ENCODE data around the gene PDCD11. TPM values are rescaled to one million over a fixed set of nuclear protein-coding genes. Genes with fewer than 3 reads are reported as not detected.

PDCD11 gene
- total RNA-seq, 1 experiment from 2014 or later = 106 TPM

DNA sequence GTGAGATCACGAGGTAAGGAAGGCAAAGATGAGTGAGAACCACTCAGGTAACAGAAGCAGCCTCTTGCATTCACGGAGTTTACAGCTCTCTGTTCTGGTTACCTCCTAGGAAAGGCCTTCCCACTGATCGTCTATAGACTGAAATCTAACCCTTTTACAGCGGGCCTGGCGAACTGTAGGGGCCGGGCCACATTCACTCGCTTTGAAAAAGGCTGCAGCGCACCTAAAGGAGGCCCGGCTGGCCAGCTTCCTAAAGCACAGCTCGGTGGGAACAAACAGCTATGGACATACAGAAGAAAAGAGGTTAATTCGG lies 716 bp upstream of the PDCD11 start (continued):
- no peak for TF ChIP-seq RAD21 (IDR thresholded peaks at IDR 0.05; ENCODE audit: low read depth)

DNA sequence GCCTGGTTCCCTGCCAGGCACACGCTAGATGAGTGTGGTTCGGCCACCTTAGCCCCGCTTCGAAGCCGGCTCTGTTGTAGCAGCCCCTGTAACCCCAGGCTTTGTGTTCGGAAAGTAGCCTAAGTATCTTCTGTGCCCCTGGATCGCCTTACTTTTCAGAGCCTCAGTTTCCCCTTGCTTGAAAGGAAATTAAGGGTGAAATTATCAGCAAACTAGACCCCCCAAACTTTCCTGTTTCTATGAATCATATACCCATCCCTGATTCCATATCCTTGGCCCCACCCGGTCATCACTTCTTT lies 312 bp downstream of the PDCD11 start:
- Histone ChIP-seq H3K9ac (ENCODE audit: low read length) (peak overlapping the region; percentile 83), H3K9me3 (ENCODE audit: control insufficient read depth in 1 of 2, insufficient read depth in 1 of 2, low read depth in 1 of 2, low read length in 2 of 2) (no peaks in the 10 kb centered on the region), H3K9me2 (ENCODE audit: insufficient read depth) (no peaks in the 10 kb centered on the region), H3K36me3 (ENCODE audit: control insufficient read depth in 1 of 2, insufficient read depth in 2 of 2, low read length in 2 of 2) (peaks cover 39 to 59% of the 10 kb centered on the region in 2 experiments), H4K20me1 (ENCODE audit: insufficient read depth) (peaks cover 11% of the 10 kb centered on the region; the same call in 1 of the 2 replicates), H3K27me3 (ENCODE audit: insufficient read depth, low read length) (no peaks in the 10 kb centered on the region), H3K4me3 (replicated peaks in 1 of 2; ENCODE audit: low read depth in 1 of 2, low read length in 2 of 2) (peak overlapping the region; percentile 83 to 95), H3K4me2 (ENCODE audit: low read length) (peak overlapping the region; percentile 82), H2AFZ (ENCODE audit: low read depth, low read length, poor library complexity, severe bottlenecking) (no peak overlapping the region), H3K27ac (ENCODE audit: low read depth, low read length) (peak overlapping the region; percentile 71), H3K79me2 (ENCODE audit: insufficient read depth, low read length) (peaks cover 99% of the 10 kb centered on the region), H3K4me1 (ENCODE audit: control insufficient read depth in 1 of 2, insufficient read depth in 2 of 2, low read length in 2 of 2) (peaks cover 13 to 27% of the 10 kb centered on the region in 2 experiments; a peak in 3 of 4 replicates)
- intact Hi-C loops (cut with micrococcal nuclease) = loop anchor here (1.0 to 2.0 kb wide), 3 partner anchors 28 to 478 kb away; partner anchors contain the start of gene CNNM2
- ChIA-PET RAD21 (ENCODE audit: low non-redundant PET in 1 of 2, low total read pairs in 2 of 2, uncharacterized antibody in 2 of 2, unreplicated experiment in 2 of 2) (no interaction called here), CTCF (interaction anchor here (0.6 to 1.7 kb wide), 3 partner anchors 54 to 562 kb away, joined by 3 to 4 read pairs (median 3); no protein-coding TSS in a partner anchor), POLR2A (interaction anchor here (1.1 to 1.2 kb wide), 2 partner anchors 27 to 314 kb away, joined by 3 read pairs; no protein-coding TSS in a partner anchor)
- TSS peak; percentile 74 for BruUV-seq (replicated peaks)
- no peak for DNase-seq (ENCODE audit: low read depth, low spot score)
- no peak for TF ChIP-seq POLR2A (IDR thresholded peaks at IDR 0.05; ENCODE audit: borderline replicate concordance, extremely low read depth, insufficient read depth, insufficient read length)
- peak; percentile 20 for ATAC-seq

DNA sequence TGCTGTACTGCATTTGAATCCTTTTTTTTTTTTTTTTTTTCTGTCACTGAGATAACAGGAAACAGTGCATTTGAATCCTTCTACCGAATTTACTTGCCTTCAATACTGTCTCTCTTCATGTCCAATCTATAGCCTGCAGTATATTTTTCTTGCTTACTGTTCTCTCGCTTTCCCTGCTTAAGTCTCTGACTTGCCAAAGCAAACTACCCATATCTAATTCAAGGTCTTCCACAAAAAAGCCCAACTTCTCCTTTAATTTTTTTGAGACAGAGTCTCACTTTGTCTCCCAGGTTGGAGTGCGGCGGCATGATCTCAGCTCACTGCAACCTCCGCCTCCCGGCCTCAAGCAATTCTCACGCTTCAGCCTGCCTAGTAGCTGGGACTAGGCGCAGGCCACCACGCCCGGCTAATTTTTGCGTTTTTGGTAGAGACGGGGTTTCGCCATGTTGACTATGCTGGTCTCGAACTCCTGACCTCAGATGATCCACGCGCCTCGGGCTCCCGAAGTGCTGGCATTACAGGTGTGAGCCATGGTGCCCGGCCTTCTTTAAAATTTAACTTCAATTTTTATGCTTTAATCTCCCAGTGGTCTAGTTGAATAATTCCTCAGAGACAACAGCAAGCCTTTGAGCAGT lies 882 bp downstream of the PDCD11 start:
- Histone ChIP-seq H3K4me1 (ENCODE audit: control insufficient read depth in 1 of 2, insufficient read depth in 2 of 2, low read length in 2 of 2) (peaks cover 13 to 27% of the 10 kb centered on the region in 2 experiments; a peak in 3 of 4 replicates), H3K79me2 (ENCODE audit: insufficient read depth, low read length) (peaks cover 99% of the 10 kb centered on the region), H3K9ac (ENCODE audit: low read length) (peak overlapping the region; percentile 83), H3K4me2 (ENCODE audit: low read length) (peak overlapping the region; percentile 82), H3K36me3 (ENCODE audit: control insufficient read depth in 1 of 2, insufficient read depth in 2 of 2, low read length in 2 of 2) (peaks cover 37 to 58% of the 10 kb centered on the region in 2 experiments), H3K4me3 (replicated peaks in 1 of 2; ENCODE audit: low read depth in 1 of 2, low read length in 2 of 2) (peak overlapping the region; percentile 83 to 95), H2AFZ (ENCODE audit: low read depth, low read length, poor library complexity, severe bottlenecking) (no peak overlapping the region), H4K20me1 (ENCODE audit: insufficient read depth) (peaks cover 11% of the 10 kb centered on the region; the same call in 1 of the 2 replicates), H3K27me3 (ENCODE audit: insufficient read depth, low read length) (no peaks in the 10 kb centered on the region), H3K9me3 (ENCODE audit: control insufficient read depth in 1 of 2, insufficient read depth in 1 of 2, low read depth in 1 of 2, low read length in 2 of 2) (no peaks in the 10 kb centered on the region), H3K9me2 (ENCODE audit: insufficient read depth) (no peaks in the 10 kb centered on the region), H3K27ac (ENCODE audit: low read depth, low read length) (peak overlapping the region; percentile 71)
- ChIA-PET POLR2A (interaction anchor here (1.2 kb wide), 1 partner anchor 27 kb away, joined by 3 read pairs; no protein-coding TSS in a partner anchor), RAD21 (ENCODE audit: low non-redundant PET in 1 of 2, low total read pairs in 2 of 2, uncharacterized antibody in 2 of 2, unreplicated experiment in 2 of 2) (no interaction called here), CTCF (interaction anchor here (0.6 kb wide), 1 partner anchor 152 kb away, joined by 3 read pairs; no protein-coding TSS in a partner anchor)
- DNase-seq (ENCODE audit: low read depth, low spot score) (no peak), ATAC-seq (no peak)
- BruUV-seq (replicated peaks) = no TSS peak
- intact Hi-C loops (cut with micrococcal nuclease) = loop anchor here (2.0 kb wide), 1 partner anchor 151 kb away; no protein-coding TSS in a partner anchor
- TF ChIP-seq SRF (IDR thresholded peaks at IDR 0.05; ENCODE audit: low read depth) (no peak), TCF7L2 (IDR thresholded peaks at IDR 0.05; ENCODE audit: borderline replicate concordance, extremely low read depth, insufficient read depth, insufficient read length) (no peak), POLR2A (IDR thresholded peaks at IDR 0.05; ENCODE audit: borderline replicate concordance, extremely low read depth, insufficient read depth, insufficient read length) (no peak), EZH2phosphoT487 (IDR thresholded peaks at IDR 0.05; ENCODE audit: borderline replicate concordance) (no peak), SIN3A (IDR thresholded peaks at IDR 0.05; ENCODE audit: low read depth) (no peak), ZNF274 (IDR thresholded peaks at IDR 0.05; ENCODE audit: low read depth, low read length) (no peak), POLR2AphosphoS5 (IDR thresholded peaks at IDR 0.05; ENCODE audit: low read depth, low read length) (no peak)
- TF ChIP-seq, protein P1, sequence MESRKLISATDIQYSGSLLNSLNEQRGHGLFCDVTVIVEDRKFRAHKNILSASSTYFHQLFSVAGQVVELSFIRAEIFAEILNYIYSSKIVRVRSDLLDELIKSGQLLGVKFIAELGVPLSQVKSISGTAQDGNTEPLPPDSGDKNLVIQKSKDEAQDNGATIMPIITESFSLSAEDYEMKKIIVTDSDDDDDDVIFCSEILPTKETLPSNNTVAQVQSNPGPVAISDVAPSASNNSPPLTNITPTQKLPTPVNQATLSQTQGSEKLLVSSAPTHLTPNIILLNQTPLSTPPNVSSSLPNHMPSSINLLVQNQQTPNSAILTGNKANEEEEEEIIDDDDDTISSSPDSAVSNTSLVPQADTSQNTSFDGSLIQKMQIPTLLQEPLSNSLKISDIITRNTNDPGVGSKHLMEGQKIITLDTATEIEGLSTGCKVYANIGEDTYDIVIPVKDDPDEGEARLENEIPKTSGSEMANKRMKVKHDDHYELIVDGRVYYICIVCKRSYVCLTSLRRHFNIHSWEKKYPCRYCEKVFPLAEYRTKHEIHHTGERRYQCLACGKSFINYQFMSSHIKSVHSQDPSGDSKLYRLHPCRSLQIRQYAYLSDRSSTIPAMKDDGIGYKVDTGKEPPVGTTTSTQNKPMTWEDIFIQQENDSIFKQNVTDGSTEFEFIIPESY (IDR thresholded peaks at IDR 0.05; ENCODE audit: extremely low read depth, insufficient replicate concordance, low read length) = no peak
- TF ChIP-seq, protein P2, sequence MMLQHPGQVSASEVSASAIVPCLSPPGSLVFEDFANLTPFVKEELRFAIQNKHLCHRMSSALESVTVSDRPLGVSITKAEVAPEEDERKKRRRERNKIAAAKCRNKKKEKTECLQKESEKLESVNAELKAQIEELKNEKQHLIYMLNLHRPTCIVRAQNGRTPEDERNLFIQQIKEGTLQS (IDR thresholded peaks at IDR 0.05) = no peak
- TF ChIP-seq, protein P3, sequence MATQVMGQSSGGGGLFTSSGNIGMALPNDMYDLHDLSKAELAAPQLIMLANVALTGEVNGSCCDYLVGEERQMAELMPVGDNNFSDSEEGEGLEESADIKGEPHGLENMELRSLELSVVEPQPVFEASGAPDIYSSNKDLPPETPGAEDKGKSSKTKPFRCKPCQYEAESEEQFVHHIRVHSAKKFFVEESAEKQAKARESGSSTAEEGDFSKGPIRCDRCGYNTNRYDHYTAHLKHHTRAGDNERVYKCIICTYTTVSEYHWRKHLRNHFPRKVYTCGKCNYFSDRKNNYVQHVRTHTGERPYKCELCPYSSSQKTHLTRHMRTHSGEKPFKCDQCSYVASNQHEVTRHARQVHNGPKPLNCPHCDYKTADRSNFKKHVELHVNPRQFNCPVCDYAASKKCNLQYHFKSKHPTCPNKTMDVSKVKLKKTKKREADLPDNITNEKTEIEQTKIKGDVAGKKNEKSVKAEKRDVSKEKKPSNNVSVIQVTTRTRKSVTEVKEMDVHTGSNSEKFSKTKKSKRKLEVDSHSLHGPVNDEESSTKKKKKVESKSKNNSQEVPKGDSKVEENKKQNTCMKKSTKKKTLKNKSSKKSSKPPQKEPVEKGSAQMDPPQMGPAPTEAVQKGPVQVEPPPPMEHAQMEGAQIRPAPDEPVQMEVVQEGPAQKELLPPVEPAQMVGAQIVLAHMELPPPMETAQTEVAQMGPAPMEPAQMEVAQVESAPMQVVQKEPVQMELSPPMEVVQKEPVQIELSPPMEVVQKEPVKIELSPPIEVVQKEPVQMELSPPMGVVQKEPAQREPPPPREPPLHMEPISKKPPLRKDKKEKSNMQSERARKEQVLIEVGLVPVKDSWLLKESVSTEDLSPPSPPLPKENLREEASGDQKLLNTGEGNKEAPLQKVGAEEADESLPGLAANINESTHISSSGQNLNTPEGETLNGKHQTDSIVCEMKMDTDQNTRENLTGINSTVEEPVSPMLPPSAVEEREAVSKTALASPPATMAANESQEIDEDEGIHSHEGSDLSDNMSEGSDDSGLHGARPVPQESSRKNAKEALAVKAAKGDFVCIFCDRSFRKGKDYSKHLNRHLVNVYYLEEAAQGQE (IDR thresholded peaks at IDR 0.05; ENCODE audit: low read depth) = no peak
